ENCODE results near the gene ZNF326.
"Not testable (repeated sequence)": the region's sequence is repeated elsewhere in the genome, so short reads cannot be mapped to it uniquely, and the experiment has no call there.

- TF ChIP-seq EZH2 (IDR thresholded peaks at IDR 0.05; ENCODE audit: low read depth); CTCF (conservative IDR thresholded peaks at IDR 0.05): not testable (repeated sequence)
These were observed 68.1 kb downstream of the ZNF326 start for GRCh38 chr1:90062700-90063643.

All from PC-9 (cell line).